ENCODE data around the gene NRAP. TPM values are rescaled to one million over a fixed set of nuclear protein-coding genes. Genes with fewer than 3 reads are reported as not detected.
A peak's percentile ranks its signal among the peaks of the same experiment; 100 is the strongest.

The NRAP gene
- total and polyA plus RNA-seq, 7 donors = 41.4 to 2,239 (median 1,429) TPM

DNA sequence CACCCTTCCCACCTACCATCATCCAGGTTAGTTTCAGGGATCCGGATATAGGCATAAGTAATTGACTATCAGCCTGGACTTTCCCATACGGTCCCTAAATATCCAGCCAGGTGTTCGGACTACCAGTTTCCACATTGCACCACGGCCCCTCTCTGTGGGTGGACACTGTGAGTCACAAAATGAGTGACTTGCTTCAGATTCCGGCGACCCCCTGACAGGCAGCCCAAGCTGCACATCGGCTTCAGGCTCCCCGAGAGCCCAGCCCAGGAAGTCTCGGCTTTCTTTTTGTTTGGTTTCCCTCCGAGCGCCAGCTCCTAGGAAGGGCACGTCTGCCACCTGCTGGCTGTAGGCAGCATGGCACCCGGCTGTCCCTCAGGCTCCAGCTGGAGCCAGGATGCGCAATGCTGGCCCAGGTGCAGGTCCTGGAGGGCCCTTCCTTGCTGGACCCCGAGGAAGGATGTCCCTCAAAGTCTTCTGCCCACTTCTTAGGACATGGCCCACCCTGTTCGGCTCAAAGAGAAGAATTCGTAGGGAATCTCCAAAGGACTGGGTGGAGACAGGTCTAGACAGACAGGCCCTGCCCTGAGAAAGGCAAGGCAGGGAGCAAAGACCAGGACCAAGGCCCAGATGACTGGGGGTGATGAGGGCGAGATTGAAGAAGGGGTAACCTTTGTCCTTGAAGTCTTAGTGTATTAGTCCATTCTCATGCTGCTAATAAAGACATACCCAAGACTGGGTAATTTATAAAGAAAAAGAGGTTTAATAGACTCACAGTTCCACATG is 100.3 kb downstream of the NRAP start:
- Histone ChIP-seq H3K9me3 (no peaks in the 10 kb centered on the region), H3K36me3 (ENCODE audit: insufficient read depth in 1 of 2, low read depth in 1 of 2) (no peaks in the 10 kb centered on the region), H3K4me3 (peak overlapping the region; percentile 46), H3K4me1 (peaks cover 30% of the 10 kb centered on the region), H3K27ac (no peak overlapping the region), H3K27me3 (ENCODE audit: insufficient read depth in 3 of 3, low read length in 2 of 3) (no peaks in the 10 kb centered on the region)
- DNase-seq (peak; percentile 73 to 89), ATAC-seq (peak; percentile 88 to 95 (median 89))
- intact Hi-C loops (cut with DNase I) = loop anchor here (2.0 to 5.0 kb wide), 4 partner anchors 41 to 176 kb away; no protein-coding TSS in a partner anchor
- WGBS, 3 donors = 8 to 14% (median 8%) methylated on average over 18 of the region's 18 CpGs
- TF ChIP-seq CTCF (IDR thresholded peaks at IDR 0.05) = peak; percentile 99

DNA sequence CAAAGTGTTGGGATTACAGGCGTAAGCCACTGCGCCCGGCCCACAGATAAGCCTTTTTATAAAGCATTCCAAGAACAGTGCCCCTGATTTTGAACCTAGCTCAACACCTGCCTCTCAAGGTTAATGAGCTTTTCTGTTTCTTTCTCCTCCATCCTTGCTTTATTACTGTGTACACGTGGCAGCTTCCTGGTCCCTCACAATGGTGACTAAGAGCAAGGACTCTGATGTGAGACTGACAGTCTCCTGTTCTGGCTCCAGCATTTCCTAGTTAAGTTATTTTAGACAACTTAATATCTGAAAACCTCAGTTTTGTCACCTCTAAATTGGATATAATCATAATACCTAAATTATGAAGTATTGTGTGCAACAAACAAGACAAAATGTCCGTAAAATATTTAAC is 101.1 kb downstream of the NRAP start:
- peak overlapping the region; percentile 67 for H3K27ac ChIP-seq
- H3K27me3 ChIP-seq (ENCODE audit: insufficient read depth in 3 of 3, low read length in 2 of 3) = no peaks in the 10 kb centered on the region
- no peaks in the 10 kb centered on the region for H3K36me3 ChIP-seq (ENCODE audit: insufficient read depth in 1 of 2, low read depth in 1 of 2)
- no peak for ATAC-seq
- intact Hi-C loops (cut with DNase I) = loop anchor here (2.0 to 5.0 kb wide), 4 partner anchors 40 to 175 kb away; no protein-coding TSS in a partner anchor
- no peak for DNase-seq
- WGBS, 3 donors = 75 to 96% (median 82%) methylated on average over 5 of the region's 5 CpGs
- H3K4me1 ChIP-seq = peaks cover 30% of the 10 kb centered on the region
- H3K9me3 ChIP-seq = no peaks in the 10 kb centered on the region
- no peak for TF ChIP-seq CTCF (IDR thresholded peaks at IDR 0.05)
- H3K4me3 ChIP-seq = no peak overlapping the region

DNA sequence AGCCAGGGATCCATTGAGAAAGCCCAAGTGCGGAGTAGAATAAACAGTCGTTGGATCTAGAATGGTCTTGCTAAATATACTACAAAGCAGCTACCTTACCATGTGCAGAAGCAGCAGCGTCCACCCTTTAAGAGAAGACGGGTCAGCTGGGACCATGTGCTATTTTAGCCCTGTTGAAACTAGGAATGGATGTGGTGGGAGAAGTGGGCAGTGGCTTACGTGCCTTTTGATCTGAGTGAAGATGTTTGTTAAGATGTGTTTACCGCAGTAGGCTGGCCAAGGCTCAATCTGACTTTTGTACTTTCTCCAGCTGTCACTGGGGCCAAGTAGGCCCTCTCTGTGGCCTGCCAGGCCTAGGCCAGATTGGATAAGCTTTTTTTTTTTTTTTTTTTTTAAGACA is 101.8 kb downstream of the NRAP start:
- no peaks in the 10 kb centered on the region for H3K9me3 ChIP-seq
- 23 to 57% (median 28%) methylated on average over 6 of the region's 6 CpGs for WGBS, 3 donors
- no peaks in the 10 kb centered on the region for H3K36me3 ChIP-seq (ENCODE audit: insufficient read depth in 1 of 2, low read depth in 1 of 2)
- H3K4me1 ChIP-seq = peaks cover 30% of the 10 kb centered on the region
- DNase-seq (no peak), ATAC-seq (peak; percentile 25 to 83 (median 54))
- no peak overlapping the region for H3K4me3 ChIP-seq
- TF ChIP-seq CTCF (IDR thresholded peaks at IDR 0.05) = no peak
- no peaks in the 10 kb centered on the region for H3K27me3 ChIP-seq (ENCODE audit: insufficient read depth in 3 of 3, low read length in 2 of 3)
- intact Hi-C loops (cut with DNase I) = loop anchor here (2.0 to 5.0 kb wide), 4 partner anchors 40 to 175 kb away; no protein-coding TSS in a partner anchor
- H3K27ac ChIP-seq = peak overlapping the region; percentile 67

DNA sequence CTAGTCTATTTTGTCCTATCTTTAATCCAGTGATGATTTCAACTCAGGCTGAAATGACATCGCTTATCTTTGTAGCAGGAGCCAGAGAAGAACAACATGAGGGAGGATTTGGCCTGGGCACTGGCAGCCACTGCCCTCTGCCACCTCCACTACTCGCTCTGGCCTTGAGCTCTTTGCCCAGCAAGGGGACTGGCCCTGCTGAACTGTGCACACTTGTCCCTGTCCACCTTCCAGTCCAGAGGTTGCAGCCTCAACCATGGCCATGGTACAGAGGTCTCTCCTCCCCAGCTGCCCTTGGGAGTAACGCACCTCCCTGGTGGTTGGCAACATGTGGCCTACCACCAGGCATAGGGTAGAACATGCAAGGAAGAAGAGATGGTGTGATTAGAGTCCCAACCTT is 102.6 kb downstream of the NRAP start:
- Histone ChIP-seq H3K27ac (peak overlapping the region; percentile 67), H3K4me1 (peaks cover 30% of the 10 kb centered on the region)

More for the DNA sequence above, 102.6 kb downstream of the NRAP start:
- Histone ChIP-seq H3K36me3 (ENCODE audit: insufficient read depth in 1 of 2, low read depth in 1 of 2) (no peaks in the 10 kb centered on the region), H3K9me3 (no peaks in the 10 kb centered on the region), H3K4me3 (no peak overlapping the region), H3K27me3 (ENCODE audit: insufficient read depth in 3 of 3, low read length in 2 of 3) (no peaks in the 10 kb centered on the region)
- ATAC-seq = no peak
- no peak for DNase-seq
- no peak for TF ChIP-seq CTCF (IDR thresholded peaks at IDR 0.05)
- intact Hi-C loops (cut with DNase I) = loop anchor here in 1 of 2 donors (5.0 kb wide), 3 partner anchors 39 to 174 kb away; no protein-coding TSS in a partner anchor
- WGBS, 3 donors = 84 to 93% (median 92%) methylated on average over 3 of the region's 3 CpGs
